CD4-positive, alpha-beta T cell treated with Interleukin-12 subunit alpha and Interleukin-12 subunit beta, for 1 hour (primary cell): Measurements from ENCODE around the gene JPT1.
A peak's percentile ranks its signal among the peaks of the same experiment; 100 is the strongest.

ENCODE experiments used
- DNase-seq: peaks from one replicate; pipeline ENCODE4 v3.0.0-alpha.2; 2020

The JPT1 gene

DNA sequence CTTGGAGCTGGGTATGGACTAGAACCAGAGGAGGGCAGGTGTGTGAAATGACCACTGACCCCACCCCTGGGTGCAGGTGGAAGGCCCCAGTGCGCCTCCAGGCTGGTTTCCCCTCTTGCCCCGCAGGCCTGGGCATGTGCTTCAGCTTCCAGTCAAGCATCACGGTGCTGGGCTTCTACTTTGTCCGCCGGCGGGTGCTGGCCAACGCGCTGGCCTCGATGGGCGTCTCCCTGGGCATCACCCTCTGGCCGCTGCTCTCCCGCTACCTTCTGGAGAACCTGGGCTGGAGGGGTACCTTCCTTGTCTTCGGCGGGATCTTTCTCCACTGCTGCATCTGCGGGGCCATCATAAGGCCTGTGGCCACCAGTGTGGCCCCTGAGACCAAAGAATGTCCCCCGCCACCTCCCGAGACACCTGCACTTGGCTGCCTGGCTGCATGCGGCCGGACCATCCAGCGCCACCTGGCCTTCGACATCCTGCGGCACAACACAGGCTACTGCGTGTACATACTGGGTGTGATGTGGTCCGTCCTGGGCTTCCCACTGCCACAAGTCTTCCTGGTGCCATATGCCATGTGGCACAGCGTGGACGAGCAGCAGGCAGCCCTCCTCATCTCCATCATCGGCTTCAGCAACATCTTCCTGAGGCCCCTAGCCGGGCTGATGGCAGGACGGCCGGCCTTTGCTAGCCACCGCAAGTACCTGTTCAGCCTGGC lies 54.3 kb downstream of the JPT1 start:
- DNase-seq: no peak

DNA sequence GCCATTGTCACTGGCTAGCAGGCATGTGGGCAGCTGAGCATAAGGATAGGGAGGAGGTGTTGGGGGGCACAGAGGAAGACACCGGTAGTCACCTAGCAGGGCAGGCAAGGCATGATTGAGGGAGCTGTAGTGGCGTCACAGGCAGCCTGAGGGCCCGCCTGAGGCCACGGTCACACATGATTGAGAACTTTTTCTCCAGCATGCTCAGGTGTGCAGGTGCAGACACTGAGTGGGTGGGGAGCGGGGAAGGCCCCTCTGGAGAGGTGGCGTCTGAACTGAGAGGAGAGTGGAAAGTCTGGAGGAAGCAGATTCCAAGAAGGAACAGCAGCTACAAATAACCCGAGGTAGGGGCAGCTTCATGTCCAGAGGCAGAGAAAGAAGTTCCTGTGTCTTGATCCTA lies 55.5 kb downstream of the JPT1 start:
- no peak for DNase-seq

DNA sequence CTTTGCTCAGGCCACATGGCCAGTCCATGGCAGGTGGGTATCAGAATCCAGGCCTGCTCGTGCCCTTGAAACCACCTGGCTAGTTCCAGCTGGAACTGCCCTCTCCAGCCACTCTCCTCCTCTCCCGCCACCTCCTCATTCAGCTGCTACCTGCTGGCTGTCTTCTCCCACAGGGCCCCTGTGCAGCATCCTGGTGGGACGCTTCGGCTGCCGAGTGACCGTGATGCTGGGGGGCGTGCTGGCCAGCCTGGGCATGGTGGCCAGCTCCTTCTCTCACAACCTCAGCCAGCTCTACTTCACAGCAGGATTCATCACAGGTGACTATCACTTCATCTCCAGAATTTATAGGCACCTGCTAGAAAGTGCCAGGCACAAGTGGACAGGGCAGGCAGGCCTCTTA lies 56.4 kb downstream of the JPT1 start:
- no peak for DNase-seq

DNA sequence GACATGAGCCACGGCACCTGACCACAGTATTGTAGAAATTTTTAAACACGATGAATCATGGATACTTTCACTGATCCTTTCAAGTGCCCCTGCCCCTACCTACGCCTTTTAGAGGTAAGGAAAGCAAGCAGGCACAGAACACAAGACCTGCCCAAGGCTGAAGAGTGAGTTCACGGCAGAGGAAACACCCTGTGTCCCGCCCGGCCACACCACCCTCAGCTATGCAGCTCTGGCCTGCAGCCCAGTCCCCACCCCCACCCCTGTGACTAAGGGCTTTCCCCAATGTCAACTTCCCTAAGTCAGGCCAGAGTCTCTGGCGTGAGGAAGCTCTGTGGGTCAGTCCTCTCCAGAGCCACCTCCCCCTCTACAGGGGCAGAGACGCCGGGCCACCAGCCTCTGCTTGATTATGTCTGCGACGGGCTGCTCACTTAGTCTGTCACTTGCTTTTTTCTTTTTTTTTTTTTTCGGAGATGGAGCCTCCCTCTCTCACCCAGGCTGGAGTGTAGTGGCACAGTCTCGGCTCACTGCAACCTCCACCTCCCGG lies 58.2 kb downstream of the JPT1 start:
- no peak for DNase-seq

DNA sequence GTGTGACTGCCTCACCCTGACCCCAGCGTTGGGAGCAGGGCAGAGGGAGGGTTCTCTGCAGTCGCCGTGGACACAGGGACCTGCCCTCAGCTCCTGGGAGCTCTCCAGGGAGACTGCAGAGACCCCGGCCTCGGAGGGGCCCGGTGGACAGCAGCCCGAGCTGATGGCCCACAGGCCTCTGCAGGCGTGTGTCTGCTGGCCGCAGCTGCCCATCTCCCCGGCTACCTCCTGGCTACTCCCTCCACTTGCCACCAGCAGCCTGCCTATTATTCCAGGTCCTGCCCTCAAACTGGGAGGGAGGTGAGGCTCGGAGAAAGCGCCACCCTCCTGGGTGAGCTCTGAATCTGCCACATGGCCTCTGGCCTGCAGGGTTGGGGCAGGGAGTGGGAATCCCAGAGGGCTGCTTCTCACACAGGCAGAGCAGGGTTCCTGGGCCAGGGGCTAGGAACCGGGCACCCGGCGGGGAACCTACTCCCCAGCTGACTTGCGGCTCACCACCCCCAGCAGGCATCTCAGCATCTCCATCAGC lies 59.4 kb downstream of the JPT1 start:
- DNase-seq: no peak

DNA sequence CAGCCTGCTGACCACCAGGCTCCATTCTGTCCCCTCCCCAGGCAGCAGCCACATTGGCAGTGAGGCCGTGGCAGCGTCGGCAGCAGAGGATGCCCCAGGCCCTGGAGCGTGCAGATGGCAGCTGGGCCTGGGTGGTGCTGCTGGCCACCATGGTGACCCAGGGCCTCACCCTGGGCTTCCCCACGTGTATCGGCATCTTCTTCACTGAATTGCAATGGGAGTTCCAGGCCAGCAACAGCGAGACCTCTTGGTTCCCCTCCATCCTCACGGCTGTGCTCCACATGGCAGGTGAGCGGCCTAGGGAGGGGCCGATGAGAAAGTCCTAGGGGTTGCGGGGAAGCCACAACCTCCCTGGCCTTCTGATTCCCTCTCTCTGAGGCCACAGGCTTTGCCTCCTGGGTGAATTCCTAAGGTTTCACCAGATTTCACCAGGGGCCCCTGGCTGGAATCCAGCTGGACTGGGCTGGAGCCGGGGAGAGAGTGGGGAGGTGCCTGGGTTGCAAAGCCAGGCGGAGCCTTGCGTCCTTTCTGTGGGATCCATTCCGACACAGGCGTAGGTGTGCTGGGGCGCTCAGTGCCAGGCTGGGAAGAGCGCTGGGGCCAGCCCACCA lies 60.7 kb downstream of the JPT1 start:
- DNase-seq: no peak

DNA sequence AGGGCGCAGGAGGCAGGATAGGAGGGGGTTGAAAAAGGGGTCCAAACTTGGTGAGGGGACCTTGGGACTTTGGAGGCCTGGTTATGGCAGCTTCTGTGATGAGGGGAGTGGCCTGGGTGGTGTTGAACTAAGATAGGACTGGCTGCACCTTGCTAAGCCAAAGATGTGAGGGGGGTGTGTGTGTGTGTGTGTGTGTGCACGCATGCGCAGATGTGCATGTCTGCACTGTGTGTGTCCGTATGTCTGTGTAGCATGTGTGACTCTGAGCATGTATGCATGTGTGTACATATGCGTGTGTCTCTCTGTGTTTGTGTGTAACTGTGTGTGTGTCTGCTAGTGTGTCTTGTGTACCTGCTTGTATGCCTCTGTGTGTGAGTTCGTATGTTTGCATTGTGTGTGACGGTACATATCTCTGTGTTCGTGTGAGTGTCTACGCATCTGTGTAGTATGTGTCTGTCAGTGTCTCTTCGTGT lies 62.4 kb downstream of the JPT1 start:
- no peak for DNase-seq

DNA sequence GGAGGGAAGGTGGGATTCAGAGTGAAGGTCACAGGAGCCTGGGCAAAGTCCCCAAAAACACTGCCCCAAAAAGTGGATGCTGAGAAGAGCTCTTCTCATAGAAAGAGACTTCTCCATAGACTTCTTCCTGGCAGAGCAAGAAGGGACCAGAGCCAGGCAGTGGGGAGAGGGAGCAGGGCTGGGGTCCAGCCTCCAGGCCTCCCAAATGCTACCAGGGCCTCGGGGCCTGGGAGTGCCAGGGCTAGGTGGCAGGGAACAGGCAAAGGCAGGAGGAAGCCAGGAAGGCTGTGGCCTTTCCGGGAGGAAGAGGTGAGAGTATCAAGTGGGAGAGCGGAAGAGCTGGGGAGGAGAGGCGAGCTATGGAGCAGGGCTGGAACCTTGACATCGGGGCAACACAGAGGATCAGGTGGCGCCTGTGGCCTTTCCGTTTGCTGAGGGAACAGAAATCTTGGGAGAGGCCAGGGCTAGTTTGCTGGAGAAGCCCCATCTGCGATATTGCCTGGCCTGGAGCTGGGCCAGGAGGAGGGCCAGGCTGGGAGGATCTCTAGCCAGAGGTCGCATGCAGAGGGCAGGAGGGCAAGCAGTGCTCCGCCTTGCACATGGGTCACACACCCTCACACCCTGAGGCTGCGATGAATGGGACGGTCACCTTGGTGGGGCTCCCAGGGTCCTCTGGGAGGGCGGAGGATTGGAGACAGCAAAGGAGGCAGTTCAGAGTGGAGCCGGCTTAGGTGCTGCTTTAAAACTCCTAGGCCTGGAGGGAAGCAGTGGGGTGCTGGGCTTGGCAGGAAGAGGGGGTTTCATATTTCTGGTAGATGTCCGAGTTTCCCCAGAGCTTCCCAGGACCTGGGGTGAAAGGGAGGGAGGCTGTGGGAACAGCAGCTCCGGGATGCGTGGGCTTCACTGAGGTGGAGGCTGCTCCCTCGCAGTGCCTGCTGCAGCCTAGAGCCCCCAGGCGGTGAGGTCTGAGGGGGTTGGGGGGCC lies 63.1 kb downstream of the JPT1 start:
- DNase-seq: no peak

DNA sequence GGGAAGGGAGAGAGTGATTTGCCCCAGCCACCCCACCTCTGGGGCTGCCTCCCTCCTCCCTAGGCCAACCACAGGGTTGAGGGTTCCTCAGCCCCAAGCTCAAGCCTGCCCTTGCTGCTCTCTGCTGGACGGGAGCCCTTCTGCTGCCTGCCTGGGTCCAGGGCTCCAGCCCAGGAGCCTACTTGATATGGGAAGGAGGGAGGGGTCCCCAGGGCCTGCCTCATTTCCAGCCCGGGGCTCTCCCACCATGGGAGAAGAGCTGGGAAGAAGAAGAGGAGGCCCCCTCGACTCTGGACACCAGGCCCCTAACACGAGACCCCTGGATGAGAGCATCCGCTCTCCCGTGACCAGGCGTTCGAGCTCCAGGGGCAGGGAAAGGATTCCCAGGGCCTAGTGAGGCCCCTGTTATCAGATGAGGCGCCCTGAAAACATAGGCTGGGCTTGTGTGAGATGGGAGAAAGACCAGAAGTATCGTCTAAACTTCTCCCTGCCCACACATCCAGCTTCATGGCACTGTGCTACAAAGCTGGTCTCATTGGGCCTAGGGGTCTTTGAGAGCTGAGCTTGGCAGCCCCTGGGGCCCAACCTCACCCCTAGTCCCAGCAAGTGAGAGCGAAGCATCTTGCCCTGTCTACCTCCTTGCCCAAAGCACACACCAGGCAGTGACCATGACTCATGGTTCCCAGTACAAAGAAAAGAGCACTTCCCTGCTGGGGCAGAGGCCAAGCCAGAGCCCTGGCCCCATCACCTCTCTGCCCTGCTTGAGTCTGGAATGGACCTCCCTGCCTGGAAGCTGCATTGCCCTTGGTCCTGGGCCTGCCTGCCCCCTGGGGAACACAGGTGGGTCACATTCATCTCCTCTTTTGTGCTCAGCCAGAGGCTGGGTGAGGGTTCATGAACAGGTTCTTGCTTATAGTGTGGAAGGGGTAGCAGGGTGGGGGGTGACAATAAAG lies 65.6 kb downstream of the JPT1 start:
- DNase-seq: no peak

DNA sequence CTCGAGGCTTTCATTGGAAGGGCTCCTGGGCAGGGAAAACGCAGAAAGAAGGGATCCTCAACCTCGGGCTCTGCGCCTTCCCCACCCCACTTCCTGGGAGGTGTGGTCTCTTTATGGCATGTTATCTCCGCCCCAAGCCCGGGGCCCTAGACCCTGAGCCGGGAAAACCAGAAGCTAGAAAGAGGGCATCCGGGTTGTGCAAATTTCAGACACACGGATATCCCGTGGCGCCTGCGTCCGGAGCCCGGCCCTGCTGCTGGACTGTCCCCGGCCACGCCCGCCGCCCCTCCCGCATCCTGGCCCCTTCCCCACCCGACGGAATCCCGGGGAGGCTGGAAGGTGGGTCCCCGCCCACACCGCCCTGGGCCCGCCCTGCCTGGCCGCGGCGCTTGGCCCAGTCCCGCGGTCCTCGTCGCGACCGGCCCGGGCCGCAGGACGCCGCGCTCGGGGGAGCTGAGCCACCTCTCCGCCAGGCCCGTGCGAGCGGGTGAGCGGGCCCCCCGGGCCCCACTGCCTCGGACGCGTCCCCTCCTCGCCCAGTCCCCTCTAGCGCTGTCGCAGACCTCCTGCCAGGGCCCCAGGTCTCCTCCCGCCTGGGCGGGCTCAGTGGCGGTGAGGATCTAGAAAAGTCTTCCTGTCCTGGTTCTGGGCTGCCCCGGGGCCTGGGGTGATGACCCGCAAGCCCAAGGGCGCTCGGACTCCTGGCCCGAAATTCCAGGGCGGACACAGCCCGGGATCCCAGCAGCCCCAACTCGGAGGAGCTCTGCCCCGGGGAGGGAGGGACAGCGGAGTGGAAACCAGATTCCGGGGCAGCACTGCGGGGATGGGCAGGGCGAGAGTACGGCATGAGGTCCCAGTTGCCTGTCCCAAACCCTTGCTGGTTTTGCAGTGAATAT lies 66.5 kb downstream of the JPT1 start, which contains the start of gene SLC16A5:
SLC16A5 (plus strand) TSS at position 397 of the 896 bp plus-strand sequence. CDS start 5,683 bp downstream, outside the sequence.
- peak; percentile 50 for DNase-seq

DNA sequence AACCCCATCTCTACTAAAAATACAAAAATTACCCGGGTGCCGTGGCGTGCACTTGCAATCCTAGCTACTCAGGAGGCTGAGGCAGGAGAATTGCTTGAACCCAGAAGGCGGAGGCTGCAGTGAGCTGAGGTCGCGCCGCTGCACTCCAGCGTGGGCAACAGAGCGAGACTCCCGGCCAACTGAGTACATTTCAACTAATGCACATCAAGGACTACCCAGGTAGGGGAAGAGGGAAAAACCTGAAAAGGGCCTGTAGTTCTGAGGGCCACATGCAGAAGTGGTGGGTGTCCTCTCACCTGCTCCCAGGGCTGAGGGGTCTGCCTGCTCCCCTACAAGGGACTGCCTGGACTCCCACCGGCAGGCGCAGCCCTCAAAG lies 67.1 kb downstream of the JPT1 start:
- DNase-seq: no peak

DNA sequence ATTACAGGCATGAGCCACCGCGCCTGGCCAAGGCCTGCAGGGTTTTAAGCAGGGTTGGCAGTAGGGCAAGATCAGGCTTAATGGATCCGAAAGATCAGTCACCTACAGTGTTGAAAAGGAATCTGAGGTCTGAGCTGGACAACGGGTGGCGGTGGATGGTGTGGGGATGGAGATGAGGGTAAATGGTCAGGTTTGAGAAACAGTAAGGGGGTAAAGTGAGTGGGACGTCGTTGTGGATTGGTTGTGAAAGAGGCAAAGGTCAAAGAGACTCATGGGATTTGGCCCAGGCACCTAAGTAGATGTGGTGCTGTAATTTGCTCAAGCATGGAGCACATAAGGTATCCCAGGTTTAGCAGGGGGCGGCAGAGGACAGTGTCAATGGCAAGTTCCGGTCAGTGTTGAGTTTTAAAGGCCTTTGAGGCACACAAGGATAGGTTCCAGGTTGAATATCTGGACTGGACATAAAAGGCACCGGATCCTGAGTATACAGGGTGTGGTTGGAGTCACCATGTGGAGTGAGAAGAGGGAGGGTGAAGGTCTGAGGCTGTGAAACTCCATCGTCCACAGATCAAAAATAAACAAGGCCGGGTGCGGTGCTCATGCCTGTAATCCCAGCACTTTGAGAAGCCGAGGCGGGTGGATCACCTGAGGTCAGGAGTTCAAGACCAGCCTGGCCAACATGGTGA lies 67.7 kb downstream of the JPT1 start:
- no peak for DNase-seq
